IPS DF 19.7 (cell line): ENCODE measurements around the gene DCTN3.

Source experiments
- DNase-seq: peaks from one replicate; pipeline ENCODE4 v3.0.0-alpha.2; 2013; ENCODE audit warnings: low read depth, low spot score

The DCTN3 gene

DNA sequence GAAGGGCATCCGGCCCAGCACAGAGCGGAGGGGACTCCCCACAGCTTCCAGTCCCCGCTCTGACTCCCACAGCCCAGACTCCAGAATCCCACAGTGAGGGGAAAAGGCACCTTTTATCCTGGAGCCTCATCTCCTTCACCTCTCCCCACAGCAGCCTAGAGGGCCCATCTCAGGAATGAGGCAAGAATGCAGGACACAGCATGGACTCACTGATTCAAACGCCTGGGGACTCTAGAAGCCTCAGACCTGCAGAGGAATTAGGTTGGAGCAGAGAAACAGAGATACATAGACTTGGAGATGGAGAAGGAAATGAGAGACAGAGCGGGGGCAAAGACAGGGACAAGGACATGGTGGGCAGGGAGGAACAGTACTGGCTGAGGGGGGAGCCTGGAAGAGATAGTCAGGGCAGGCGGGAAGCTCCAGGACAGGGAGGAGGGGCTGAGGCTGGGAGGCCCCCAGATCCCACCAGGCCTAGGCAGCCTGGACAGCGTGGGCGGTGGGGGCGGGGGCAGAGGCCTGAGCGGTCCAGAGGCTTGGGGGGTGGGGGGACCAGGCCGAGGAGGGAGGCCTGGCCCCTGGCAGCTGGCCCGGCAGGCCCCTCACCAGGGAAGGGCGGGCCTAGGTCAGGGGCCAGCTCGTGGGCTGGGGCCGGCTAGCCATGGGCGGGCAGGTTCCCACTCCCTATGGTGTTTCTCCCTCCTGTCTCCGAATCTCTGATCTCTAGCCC is 46.5 kb downstream of the DCTN3 start:
- DNase-seq: no peak

DNA sequence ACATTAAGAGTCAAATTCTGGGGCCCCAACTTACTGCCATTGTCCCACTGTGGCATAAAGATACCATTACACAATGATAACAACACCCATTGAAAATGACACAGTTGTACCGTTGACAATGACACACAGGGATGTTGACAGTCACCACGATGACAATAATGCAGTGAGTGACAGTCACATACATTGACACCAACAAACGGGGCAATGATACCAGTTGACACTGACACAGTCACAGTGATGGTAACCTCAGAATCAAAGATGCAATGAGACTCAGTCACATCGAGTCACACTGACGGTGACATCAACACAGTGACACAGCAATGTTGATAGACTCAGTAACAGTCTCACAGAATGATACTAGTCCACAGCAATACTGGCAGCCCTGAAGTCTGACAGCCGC is 47.7 kb downstream of the DCTN3 start:
- DNase-seq: no peak

DNA sequence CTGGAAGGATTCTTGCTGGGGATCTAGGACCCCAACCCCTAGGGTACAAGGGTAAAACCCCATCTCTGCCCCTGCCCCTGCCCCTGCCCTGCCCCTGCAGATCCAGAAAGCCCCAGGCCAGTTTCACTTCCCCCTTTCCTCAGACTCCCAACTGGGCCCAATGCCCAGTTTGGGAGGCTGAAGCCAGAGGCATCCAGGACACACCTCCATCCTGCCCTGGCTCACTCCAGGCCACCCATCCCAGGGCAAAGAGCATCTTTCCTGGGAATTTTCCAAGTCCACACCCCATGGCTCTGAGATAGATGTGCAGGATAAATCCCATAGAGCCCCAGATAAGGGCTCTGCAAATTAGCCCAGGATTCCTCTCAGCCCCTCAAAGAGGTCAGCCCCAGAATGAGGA is 48.2 kb downstream of the DCTN3 start:
- no peak for DNase-seq

DNA sequence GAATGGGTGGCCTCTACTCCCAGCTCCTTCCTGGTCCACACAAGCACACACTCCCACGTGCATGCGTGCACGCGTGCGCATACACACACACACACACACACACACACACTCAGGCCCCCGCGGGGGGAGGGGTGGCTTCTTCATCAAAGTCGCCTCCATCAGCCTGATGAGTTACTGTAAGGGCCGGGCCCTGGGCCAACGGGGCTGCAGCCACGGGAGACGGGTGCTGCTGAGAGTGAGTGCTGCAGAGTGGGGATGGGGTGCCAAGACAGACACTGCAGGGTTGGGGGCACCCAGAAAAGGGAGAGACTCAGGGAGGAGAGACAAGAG is 48.8 kb downstream of the DCTN3 start:
- DNase-seq: no peak

DNA sequence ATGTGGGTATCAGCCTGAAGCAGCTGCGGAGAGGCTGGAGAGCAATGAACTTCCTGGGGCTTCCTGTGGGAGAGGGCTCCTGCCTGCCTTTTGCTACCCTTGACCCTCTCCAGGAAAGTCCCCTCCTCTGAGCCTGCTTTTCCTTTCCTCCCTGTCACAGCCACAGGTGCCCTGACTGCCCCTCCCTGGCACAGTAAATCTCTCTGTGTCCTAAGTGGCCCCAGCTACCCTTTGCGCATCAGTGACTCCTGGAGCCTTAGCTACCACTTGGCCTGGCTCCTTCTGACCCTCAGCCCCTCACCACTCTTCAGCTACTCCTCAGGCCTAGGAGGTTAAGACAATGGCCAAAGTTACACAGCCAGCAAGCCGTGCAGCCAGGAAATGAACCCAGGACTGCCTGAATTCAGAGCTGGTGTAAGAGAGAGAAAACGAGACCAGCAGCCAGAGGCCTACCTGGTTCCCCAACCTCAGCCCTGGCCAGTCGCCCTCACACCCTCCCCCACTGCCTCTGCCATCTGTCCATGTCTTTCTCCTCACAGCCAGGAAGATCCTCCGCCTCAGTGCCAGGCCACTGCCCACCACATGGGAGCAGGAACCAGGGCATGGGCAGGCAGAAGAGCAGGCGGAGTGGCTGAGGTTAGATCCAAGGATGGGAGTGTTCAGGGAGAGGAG is 49.4 kb downstream of the DCTN3 start:
- DNase-seq: no peak

DNA sequence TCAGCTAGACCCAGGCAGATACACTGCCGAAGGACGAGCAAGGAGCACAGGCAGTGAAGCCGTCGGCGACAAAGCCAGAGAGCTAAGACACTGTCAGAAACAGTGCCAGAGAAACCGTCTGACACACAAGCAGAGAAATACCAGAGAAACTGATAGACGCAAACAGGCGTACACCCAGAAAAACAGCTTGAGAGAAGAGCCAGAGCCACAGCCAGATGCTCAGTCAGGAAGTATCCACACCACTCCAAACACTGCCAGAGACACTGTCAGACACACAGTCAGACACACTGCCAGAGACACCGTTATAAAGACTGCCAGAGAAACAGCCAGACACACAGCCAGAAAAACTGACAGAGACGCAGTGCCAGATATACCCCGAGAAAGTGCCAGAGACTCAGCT is 49.9 kb downstream of the DCTN3 start:
- DNase-seq: no peak

DNA sequence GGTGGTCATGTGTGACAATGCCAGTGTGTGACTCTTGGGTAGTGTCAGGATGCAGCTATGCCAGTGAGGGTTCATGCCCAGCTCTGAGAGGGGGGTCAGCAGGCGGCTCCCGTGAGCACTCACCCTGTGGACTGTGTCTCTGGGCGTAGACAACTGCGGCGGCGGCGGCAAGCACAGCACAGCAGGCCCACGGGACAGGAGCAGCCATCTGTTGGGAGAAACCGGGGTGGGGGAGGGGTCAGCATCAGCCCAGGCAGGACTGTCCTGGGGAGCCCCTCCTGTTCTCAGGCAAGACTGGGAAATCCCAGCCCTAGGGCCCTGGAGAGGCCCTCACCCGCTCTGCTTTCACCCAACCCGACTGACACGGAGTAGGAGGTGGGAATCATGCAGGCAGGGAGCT is 51.5 kb downstream of the DCTN3 start:
- no peak for DNase-seq

DNA sequence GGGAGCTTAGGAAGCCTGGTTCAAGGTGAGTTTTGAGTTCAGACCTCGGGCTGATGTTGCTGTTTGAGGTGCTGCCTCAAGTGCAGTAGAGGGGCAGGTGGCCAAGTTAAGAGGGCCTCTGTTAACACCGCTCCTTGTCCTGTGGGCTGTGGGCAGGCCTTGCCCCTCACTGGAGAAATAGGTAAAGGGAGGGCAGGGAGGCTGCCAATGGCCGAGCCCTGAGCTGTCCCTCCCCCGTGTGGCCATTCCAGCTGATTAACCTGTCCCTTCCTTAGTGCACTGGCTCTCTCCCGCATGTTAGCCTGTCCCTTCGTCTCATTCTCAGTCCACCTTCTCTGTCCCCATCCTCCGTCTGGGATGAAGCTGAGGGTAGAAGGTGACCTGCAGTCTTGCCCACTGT is 52.2 kb downstream of the DCTN3 start:
- no peak for DNase-seq

DNA sequence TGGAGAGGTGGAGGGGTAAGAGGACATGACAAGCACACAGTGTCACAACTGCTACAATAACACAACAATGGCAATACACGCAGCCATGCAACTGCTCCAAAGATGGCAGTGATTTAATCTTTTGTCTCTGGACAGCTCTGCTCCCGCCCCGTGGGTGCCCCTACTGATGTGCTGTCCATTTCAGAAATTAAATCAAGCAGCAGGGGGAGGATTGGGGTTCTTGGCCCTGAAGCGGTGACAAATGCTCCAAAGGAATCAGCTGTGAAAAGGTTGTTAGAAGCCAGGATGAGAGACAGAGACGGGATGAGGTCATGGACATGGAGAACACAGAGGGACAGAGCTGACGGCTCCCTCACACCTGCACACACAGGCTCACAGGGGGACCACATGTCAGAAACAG is 53.3 kb downstream of the DCTN3 start:
- no peak for DNase-seq

DNA sequence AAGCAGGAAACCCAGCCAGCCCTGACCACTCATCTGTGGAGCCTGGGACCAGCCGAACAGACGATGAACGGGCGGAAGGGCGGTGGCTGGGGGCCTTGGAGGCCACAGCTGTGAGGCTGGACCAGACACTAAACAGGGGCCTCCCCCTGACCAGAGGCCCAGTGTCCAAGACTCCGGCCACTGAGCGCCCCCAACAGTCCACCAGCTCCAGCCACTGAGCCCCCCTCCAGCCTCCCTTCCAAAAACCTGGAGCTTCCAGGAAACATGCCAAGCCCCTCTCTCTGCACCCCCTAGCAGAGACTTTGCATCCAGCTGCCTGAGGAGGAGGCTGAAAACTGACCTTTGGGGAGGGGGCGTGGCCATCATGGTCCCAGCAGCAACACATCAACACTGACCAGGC is 54.0 kb downstream of the DCTN3 start:
- no peak for DNase-seq

DNA sequence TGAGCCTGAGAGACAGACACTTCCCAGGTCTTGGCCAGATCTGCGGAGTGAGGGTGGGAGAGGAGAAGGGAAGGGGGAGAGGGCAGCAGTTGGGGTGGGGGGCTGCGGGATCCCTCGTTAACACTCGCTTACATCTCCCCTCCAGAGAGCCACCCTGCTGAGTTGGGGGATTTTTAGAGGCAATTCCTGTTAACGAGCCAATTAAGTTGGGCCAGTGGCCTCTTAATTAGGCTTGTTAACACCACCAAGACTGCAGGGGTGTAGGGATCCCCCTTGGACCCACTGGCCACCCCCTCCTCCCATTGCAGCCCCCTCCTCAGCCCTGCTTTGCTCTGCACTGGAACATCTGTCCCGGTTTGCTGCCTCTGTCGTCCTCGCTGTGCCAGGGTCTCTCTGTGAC is 54.4 kb downstream of the DCTN3 start:
- DNase-seq: no peak

DNA sequence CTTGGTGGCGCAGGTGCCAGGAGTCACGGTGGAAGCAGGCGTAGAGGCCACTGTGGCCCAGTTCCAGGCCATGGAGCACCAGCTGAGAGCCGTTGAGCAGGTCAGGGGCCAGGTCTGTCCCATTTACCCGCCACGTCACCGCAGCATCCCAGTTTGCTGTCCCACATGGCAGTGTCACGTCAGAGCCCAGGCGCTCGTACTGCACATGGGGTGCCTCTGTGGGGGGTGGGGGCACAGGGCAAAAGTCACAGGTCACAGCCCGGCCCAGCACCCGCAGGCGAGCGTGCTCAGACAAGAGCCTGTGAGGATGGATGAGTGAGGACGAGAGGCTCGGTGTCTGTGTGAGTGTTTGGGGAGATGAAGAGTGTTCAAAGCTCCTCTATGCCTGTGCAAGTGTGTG is 55.7 kb downstream of the DCTN3 start:
- DNase-seq: no peak
